GM21619 (cell line): ENCODE data around the gene MCM6.
A peak's percentile ranks its signal among the peaks of the same experiment; 100 is the strongest.
"Not testable (repeated sequence)": the region's sequence is repeated elsewhere in the genome, so short reads cannot be mapped to it uniquely, and the experiment has no call there.

ENCODE experiments used
- ATAC-seq: cut with Tn5 transposase; IDR thresholded peaks from one replicate; pipeline ENCODE4 v1.9.1; 2021; ENCODE audit not compliant: unreplicated experiment

Gene MCM6

DNA sequence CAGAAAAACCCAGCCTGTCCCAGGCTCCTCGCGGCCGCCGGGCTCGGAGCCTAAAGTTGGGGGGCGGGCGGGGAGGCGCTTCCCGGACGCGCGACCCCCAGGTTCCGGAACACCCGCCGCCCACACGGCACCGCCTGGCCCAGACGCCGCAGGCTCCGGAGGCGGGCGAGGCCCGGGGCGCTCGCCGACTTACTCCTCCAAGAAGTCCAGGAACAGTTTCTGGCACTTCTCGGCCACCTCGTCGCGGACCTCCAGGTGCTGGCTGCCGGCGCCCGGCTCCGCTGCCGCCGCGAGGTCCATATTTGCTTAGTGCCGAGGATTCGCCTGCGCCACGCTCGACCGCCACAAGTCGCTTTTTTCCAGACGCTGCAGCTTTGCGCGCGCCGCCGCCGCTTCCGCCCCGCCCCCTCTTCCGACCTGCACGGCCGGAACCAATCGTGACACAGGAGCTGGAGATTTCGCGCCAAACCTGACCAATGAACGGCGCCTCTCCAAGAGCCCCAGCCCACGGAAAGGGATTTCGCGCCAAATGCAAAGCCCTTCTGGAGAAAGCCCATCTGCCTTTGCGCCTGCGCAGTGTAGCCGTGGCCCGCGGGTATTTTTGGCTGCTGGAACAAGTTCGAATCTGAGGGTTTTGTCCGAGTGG is at the start of gene MCM6:
Gene MCM6 (minus strand): TSS at position 378 of the 646 bp plus-strand sequence. CDS start 78 bp downstream, at position 300.
- ATAC-seq: peak; percentile 90

- no peak for ATAC-seq
These were observed 49.3 kb upstream of the MCM6 start for GRCh38 chr2:135925571-135925970.

- ATAC-seq: no peak
These were observed 40.0 kb upstream of the MCM6 start for GRCh38 chr2:135916207-135916606.

DNA sequence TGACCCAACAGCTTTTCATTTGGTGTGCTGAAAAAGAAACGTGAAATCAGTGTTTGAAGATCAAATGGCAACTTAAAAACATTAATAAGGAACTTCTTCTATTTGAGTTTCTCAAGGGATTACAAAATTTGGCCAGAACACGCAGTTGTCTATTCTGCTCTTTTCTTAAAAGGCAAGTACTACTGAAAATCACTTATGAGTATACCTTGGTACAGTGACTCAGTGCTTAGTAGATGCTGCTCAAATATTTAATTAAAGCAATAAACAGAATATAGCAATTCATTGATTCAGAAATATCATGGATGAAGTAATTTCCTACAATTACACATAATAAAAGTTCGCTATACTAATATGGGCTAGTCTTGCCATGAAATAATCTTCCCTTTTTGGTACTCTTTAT is 38.2 kb upstream of the MCM6 start:
- no peak for ATAC-seq

DNA sequence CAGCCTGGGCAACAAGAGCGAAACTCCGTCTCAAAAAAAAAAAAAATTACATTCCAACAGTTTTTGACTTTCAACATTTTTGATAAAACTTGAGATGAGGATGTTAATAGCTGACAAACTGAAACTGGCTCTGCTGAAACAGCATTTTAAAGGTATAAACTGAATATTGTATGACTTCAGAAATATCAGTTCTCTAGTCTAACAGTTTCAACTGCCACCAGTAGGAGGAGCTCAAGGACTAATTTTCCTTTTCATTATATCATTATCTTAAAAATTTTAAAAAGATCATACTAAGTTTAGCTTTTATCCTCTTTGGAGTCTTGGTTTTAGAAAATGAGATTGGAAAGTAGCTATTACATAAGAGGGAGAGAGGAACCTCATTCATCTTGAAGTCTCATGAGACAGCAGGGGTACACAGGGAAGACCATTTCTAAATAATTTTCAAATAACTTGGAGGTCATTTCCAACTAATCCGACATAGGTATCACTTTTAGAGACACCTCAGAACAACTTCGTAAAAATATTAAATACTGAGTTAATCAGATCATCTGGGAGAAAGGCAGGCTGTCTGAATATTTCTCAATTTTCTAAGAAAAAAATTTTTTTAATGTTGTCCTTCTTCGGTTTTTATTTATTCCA is 37.6 kb upstream of the MCM6 start:
- no peak for ATAC-seq

DNA sequence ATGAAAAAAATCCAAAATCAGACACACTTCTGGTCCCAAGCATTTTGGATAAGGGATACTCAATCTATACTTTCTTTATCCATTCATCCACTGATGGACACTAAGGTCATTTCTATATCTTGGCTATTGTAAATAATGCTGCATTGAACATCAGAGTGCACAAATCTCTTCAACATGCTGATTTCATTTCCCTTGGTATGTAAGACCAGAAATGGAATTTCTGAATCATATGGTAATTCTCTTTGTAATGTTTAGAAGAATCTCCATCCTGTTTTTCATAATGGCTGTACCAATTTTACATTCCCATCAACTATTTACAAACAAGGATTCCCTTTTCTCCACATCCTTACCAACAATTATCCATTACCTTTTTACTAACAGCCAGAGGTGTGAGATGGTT is 33.7 kb upstream of the MCM6 start:
- no peak for ATAC-seq

GRCh38 chr2:135905679-135906078 is 29.4 kb upstream of the MCM6 start:
- no peak for ATAC-seq

- ATAC-seq: no peak
These were observed 28.2 kb upstream of the MCM6 start for GRCh38 chr2:135904341-135904989.

GRCh38 chr2:135903650-135904049 is 27.4 kb upstream of the MCM6 start:
- no peak for ATAC-seq

DNA sequence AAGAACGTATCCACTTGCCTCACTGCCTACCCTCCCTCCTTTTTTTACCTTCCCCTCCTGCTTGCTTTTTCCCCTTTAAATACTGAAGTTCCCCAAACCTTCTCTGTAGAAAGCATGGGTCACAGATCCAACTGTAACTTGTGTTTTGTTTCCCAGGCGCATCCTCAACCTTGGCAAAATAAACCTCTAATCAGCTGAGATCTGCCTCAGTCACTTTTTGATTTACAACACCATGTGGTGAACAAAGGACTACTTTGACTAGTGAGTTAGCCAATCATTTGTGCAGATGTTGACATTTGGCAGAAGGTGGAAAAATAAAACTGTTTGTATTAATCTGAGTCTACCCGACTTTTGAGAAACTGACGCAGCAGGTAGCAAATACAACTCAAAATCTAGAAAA is 23.3 kb upstream of the MCM6 start:
- no peak for ATAC-seq

- no peak for ATAC-seq
These were observed 22.1 kb upstream of the MCM6 start for GRCh38 chr2:135898234-135898786.

DNA sequence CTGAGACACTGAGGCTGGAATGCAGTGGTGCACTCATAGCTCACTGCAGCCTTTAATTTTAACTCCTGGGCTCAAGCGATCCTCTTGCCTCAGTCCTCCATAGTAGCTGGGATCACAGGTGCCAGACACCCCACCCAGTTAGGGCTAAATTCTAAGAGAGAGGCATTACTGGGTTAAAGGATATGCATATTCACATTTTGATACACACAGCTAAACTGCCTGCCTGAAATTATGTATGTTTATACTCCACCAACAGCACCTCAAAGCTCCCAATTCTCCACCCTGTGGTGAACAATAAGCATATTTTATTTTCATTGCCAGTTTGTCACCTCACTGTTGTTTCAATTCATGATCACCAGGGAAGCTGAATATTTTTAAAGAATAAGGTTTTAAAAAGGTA is 18.7 kb upstream of the MCM6 start:
- no peak for ATAC-seq

GRCh38 chr2:135893374-135893794 is 17.1 kb upstream of the MCM6 start:
- no peak for ATAC-seq

DNA sequence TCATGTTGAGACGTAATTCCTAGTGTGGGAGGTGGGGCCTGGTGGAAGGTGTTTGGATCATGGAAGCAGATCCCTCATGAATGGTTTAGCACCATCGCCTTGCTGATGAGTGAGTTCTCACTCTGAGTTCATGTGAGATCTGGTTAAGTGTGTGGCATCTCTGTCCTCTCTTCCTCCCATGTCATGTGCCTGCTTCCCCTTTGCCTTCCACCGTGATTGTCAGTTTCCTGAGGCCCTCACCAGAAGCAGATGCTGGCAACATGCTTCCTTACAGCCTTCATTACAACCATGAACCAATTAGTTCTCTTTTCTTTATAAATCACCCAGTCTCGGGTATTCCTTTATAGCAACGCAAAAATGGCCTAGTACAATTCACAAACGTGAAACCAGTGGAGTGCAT is 14.6 kb upstream of the MCM6 start:
- ATAC-seq: no peak

DNA sequence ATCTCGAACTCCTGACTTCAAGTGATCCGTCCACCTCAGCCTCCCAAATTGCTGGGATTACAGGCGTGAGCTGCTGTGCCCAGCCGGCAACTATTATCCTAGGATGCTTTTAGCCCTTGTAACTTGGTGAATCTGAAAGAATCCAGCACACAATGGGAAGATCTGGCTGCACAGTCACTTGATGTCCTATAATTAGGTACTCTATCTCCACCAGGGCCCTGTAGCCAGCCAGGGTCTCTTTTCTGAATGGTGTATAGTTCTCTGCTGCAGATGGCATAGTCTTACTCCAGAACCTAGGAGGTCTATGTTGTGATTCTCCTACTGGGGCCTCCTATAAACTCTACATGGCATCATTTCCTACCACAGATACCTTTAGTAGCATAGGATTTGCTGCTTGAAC is 13.9 kb upstream of the MCM6 start:
- no peak for ATAC-seq

DNA sequence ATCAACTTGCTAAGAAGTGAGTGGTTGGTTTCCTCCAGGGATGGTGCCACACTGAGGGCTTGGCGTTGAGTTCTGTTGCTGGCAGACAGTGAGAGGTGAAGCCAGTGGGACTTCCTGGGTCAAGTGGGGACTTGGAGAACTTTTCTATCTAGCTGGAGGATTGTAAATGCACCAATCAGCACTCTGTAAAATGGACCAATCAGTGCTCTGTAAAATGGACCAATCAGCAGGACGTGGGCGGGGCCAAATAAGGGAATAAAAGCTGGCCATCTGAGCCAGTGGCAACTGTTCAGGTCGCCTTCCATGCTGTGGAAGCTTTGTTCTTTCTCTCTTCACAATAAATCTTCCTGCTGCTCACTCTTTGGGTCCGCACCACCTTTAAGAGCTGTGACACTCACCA is 12.3 kb upstream of the MCM6 start:
- not testable (repeated sequence) for ATAC-seq

- ATAC-seq: no peak
These were observed 9.5 kb upstream of the MCM6 start for GRCh38 chr2:135885709-135886108.

GRCh38 chr2:135882415-135882814 is 6.2 kb upstream of the MCM6 start:
- no peak for ATAC-seq

- ATAC-seq: not testable (repeated sequence)
These were observed 527 bp upstream of the MCM6 start for GRCh38 chr2:135876770-135877169.

- peak; percentile 53 for ATAC-seq
These were observed 665 bp downstream of the MCM6 start for GRCh38 chr2:135875491-135876065.

GRCh38 chr2:135874777-135875365 is 1.4 kb downstream of the MCM6 start:
- no peak for ATAC-seq
